NCI-H2196 treated with DMSO at 0.1 percent for 48 hours (cell line): Measurements from ENCODE around the gene SPACA9.

Experiments used
- DNase-seq: peaks from one replicate; lab custom pipeline; 2025; ENCODE audit not compliant: unreplicated experiment; lab: John Stamatoyannopoulos, UW

SPACA9 gene

DNA sequence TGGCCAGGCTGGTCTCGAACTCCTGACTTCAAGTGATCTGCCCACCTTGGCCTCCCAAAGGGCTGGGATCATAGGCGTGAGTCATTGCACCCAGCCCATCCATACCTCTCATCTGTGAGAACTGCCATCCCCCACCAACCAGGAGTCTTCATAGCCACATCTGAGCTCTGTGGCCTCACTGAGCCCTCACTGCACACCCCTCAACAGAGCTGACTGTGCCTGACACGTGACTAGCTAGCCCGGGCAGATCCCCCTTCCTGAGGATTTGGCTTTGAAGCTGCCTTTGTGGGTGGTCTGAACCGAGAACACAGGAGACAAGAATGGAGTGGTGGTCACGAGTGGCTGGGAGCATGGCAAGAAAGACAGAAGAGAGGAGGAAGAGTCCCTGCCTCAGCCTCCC, 16.2 kb upstream of the SPACA9 start:
- no peak for DNase-seq

DNA sequence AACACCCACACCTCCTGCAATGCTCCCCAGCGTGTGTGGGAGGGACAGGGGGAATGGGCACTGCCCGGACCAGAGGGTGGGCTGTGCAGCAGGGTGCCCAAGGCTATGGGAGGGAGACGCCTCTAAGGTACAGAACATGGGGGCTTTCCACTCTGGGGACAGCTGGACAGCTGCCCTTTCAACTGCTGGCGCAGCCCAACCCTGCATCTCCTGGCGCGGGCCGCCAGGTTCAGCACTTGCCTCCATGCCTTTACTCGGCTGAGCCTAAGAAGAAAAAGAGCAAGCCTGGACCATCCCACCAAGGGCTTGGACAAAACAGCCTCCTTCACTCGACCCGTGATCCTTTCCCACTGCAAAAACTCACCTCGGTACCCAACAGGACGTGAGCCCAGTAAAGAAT, 15.6 kb upstream of the SPACA9 start:
- DNase-seq, result no peak

DNA sequence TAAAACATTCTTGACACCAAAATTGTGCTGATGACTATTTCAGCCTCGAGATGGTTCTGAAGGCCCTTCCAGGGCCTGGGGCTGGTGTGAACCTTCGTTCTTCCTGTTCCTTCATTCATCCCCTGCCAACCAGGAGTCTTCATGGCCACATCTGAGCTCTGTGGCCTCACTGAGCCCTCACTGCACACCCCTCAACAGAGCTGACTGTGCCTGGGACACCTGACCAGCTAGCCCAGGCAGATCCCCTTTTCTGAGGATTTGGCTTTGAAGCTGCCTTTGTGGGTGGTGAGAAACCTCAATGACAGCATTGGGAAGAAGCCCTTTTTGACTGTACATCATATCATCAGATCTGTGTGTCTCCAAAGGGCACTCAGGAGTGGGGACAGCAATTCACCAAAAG, 14.4 kb upstream of the SPACA9 start:
- no peak for DNase-seq

DNA sequence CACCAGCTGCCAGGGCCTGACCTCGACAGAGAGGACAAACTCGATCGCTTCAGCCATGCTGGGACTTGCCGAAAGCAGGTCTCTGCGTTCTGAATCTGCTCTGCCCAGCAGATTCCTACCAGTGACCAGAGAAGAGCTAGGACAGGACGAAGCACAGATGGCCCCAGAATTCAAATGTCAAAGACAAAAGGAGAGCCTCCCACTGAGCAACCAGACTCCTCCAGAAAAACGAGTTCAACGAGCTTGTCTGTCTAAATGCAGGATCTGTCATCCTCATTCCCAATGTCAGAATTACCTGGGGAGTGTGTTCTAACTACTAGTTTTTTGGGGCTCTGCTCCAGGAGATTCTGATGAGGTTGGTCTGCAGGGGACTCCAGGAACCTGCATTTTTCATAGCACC, 14.0 kb upstream of the SPACA9 start:
- no peak for DNase-seq

DNA sequence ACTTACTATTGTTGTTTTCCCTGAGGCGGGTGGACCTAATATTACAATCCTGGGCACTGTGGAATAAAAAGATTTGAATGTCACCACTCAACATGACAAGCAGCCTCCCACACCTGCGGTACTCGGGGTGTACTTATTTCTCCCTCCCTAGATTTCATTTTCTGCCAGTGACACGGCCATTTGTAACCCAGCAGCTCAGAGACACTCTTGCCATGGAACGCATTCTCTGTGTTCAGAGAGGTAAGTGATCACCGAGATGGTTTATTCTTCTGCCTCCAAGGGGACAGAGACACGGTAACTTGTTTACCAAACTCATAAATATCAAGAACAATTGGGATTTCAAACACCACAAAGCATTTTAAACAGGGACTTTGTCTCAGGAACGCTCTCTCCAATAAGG, 11.8 kb upstream of the SPACA9 start:
- no peak for DNase-seq

DNA sequence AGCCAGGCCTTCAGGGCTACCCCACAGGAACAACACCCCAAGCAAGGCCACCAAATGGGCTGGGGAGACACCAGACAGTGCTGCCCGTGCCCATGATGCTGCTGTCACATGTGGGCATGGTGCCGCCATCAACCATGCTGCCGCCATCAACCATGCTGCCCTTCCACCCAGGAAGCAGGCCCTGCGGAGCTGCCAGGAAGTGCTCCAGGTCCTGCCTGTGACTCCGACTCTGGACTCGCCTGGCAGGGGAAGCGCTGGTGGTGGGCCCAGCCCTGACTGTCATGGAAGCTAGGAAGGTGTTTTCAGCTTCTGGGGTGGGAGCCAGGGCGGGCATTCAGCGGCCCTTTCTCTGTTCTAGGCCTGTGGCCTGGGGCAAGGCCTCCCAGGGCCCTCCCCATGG, 9.4 kb upstream of the SPACA9 start:
- DNase-seq, result no peak

DNA sequence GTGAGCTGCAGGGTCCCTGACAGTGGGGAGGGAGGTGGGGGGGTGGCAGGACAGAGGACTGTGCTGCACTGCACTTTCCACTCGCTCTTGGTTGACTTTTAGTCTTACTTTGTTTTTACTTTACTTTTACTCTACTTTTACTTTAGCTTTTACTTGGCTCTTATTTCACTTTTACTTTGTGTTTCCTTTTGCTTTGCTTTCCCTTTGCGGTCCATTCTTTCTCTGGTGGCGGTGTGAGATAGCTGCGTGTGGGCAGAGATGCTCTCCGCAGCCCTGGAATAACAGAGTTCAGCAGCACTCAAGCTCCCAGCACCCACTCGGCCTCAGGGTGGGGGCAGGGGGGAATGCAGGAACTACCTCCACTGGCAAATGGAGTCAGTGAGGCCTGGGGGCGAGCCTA, 5.3 kb upstream of the SPACA9 start:
- DNase-seq, result no peak

DNA sequence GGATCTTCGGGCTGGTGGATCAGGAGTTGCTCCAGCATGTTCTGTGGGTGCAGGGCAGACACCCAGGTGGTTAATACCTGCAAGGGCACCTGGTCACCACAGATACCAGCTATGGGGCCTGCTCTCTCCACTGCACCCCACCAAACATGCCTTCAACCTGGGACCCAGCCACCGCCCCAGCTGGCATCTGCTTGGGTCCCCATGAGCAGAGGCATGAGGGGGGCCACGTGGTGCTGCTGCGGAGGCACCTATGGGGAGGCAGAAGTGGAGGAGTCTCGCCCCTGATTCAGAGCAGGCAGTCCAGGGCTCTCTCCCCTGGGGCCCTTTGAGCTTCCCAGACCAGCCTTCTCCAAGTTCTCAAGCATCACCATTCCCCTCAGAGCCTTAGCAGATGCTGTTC, 3.5 kb upstream of the SPACA9 start:
- DNase-seq, result no peak

DNA sequence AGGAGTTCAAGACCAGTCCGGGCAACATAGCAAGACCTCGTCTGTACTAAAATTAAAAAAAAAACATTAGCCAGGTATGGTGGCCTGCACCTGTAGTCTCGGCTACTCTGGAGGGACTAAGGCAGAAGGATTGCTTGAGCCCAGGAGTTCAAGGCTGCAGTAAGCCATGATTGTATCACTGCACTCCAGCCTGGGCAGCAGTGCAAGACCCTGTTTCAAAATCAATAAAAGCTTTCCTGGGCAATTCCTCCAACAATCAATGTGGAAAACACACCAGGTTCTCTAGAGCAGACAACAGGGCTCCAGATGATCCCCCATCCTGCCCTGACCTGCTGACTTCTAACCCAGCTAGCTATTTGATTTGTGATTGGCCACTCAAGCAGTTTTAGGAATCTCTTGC, 1.8 kb upstream of the SPACA9 start:
- no peak for DNase-seq

DNA sequence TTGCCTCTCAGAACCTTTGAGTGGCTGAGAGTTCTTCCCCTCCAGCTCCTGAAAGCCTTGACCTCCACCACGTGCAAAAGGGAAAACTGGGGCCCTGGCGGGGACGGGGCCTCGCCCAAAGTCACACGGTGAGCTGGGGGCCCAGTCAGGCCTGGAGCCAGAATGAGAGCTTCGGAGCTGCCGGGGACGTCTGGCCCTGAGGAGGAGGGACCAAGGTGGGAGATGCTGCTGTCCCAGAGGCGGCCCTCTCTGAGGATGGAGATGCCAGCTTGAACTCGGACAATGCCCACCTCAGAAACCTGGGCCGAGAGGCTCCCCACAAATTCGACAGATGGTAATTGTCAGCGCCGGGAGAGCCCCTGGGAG, 1.3 kb upstream of the SPACA9 start:
- DNase-seq, result no peak

DNA sequence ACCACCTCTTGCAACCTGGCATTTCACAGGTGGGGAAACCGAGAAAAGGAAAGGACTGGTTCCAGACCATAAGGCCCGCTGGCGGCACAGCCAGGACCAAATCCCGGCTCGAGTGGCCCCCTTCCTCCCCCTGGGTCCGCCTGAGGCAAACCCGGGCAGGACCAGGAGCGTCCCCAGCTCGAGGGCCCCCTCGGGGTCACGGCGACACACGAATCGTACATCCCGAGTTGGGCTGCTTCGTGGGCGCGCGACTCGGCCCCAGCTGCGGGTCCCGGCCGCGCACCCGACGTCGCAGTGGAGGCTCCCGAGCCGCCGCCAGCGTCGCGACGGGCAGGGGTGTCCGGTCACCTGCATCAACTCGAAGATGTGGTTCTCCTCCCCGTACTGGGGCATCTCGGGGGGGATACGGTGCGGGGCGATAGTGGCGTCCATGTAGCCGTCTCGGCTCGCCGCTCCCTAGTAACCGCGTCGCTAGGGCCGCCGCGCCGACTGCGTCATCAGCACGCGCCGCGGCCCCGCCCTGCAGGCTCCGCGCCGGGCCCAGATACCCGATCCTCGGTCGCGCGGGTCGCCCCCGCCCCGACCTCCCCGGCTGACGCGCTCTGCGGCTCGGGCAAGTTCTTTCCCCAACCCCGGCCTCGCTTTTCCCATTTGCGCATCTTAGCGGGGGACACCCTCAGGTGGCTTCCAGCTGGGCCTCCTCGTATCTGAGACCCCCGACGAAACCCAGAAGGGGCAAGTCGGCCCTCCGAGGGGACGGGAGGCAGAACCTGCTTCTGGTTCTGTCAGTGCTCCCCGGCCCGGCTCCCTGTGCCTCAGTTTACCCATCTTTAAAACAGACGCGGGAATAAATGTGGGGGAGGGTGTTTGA, 639 bp upstream of the SPACA9 start, which contains the start of gene AK8:
TSS of gene AK8 (minus strand) at position 461 of the 871 bp plus-strand sequence. CDS start at position 432, 29 bp downstream.
- peak; percentile 30 for DNase-seq

DNA sequence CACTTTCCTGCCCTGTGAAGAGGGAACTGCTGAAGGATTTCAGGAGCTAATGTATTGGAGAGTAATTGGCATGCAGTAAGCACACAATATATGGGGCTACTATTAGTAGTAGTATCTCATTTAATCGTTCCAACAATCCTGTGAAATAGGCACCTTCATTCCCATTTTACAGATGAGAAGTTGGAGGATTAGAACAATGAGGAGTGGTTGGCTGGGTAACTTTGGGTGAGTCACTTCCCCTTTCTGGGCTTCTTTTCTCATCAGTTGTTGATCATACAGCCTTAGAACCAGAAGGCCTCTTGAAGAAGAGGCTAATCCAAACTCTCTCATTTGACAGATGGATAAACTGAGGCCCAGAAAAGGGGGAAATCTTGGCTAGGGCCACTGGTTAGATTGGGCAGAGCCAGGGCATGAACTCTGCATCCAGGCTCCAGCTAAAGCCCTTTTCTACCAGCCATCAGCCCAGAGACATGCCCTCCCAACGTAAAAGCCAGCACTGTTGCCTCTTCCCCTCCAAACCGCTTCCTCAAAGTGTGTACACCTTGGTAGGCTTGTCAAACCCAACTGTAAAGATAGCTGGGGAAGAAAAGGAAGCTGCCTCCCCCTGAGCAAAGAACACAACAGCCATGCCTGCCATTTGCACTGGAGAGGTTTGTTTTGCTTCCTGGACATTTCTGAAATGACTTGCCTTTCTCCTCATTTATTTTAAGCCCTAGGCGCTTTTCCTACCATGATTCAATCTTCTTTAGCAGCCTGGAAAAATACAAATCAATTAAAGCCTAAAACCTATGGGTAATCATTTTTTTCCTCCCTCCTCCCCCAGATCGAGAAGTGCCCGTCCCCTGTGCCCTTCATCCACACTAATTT, 992 bp downstream of the SPACA9 start:
- no peak for DNase-seq

DNA sequence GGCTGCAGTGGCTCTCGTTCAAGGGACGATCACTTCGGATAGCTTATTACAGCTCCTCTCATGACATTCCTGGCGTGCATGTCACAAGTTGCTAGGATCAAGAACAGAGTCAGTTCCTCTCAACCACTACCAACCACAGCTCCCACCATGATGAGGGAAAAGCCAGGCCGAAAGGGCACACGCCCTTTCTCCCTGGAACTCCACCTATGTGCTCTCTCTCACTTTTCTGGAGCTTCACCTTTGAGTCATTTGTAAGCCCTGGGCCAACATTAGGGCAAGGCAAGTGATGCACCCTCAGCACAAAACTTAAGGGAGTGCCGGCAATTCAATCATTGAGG, 1.6 kb downstream of the SPACA9 start:
- no peak for DNase-seq

DNA sequence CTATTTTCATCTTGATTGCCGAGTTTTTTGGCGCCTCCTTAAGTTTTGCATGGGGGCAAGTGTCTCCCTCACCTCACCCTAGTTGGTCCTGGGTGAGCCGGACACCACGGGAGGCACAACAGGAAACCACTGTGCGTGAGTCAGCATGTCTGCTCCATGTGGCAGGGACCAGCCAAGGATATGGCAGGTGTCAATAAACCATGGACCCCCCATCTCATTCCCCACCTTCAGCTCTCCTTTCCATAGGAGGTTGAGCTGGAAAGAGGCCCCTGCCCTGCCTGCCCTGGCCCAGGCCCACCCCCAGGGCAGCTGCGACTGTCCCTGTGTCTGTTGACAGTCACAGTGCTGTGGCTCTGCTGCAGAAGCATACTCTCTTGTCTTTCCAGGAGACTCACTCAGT, 3.1 kb downstream of the SPACA9 start:
- no peak for DNase-seq

DNA sequence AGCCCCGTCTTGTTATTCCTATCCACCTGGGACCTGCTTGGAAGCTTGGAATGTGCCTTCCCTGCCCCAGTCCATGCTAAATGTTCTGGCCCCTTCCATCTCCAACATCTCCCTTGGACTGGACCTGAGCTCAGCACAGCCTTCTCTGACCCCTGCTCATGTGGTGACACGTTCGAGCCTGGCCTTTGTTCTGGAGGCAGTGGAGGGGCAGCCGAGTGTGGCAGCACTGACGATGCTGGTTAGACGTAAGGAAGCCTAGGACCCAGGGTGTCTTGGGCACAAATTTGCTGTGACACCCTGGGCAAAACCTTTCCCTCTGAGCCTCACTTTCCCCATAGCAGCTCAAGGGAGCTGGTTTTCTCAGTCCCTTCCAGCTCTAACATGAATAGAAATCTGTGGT, 3.9 kb downstream of the SPACA9 start:
- no peak for DNase-seq

DNA sequence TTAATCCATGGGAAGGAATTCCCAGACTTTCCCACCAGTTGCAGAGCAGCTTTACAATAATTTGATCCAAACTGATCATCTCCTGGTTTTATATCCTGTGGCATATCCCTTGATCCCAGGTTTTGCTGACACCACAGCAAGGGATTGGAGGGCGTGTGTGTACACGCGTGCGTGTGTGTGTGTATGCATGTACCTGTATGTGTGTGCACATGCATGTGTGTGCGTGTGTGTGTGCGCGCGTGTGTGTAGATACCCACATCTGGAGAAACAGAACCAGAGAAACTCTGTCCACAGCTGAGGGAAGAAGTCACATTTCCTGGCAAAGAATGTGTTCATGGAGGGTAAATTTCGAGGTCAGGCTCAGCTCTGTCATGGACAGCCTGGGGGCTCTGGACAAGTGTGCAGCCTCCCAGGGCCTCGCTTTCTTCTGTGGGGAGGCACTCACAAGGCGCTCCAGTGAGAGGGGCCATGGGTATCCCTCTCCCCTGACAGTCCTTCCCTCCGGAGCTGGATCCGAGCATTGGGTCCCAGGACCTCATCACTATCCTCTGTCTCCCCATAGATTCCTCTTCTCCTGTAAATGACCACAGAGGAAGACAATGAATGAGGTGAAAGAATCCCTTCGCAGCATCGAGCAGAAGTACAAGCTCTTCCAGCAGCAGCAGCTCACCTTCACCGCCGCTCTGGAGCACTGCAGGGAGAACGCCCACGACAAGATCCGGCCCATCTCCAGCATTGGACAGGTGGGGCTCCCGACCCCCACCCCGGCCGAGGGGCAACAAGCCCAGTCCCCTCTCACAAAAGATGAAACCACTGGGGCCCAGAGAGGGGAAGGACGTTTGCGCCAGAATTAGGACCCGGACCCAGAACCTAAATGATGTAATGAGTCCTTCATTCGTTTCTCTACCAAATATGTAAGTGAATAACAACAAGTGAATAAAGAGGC, 4.9 kb downstream of the SPACA9 start:
- DNase-seq, result no peak

DNA sequence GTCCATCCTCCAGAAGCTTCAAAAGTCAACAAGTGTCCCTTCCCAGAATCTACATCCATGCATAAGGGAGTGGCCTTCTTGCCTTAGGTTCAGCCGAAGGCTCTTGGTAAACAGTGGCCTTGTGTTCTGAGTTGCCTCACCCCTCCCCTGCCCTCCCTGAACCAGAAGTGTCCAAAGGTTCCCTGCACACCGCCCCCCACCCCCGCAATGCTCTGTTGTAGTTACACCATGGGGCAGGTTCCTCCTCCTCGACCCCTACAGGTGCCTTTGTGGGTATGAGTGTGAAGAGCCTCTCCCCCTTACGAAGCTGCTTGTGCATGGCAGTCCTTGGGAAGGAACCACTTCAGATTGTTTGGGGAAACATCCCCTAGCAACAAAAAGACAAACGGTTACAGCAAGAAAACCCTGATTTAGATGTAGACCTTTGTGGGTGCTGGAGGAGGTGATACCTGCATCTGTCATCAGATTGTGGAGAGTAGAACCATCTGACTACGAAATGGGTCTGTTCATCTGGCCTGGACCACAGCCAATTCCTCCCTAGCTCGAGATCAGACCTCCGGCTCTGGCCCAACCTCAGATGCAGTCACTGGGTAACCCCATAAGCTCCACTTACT, 7.1 kb downstream of the SPACA9 start:
- DNase-seq, result no peak

DNA sequence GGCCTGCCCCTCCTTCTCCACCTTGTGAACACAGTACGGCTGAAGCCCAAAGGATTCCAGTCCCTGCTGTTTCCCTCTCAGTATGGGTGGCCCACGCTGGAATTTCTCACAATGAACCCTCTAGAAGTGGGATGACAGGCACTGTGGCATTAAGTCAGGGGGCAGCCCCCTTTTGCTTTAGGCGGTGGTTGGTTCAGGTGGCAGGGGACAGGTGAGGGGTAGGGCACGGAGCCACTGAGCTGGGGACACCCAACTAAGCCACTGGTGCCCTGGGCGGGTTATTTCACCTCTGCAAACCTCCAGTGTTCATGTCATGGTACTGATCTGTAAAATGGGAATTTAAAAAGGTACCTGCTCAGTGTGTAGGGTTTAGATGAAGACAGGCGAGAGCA, 7.6 kb downstream of the SPACA9 start:
- no peak for DNase-seq

DNA sequence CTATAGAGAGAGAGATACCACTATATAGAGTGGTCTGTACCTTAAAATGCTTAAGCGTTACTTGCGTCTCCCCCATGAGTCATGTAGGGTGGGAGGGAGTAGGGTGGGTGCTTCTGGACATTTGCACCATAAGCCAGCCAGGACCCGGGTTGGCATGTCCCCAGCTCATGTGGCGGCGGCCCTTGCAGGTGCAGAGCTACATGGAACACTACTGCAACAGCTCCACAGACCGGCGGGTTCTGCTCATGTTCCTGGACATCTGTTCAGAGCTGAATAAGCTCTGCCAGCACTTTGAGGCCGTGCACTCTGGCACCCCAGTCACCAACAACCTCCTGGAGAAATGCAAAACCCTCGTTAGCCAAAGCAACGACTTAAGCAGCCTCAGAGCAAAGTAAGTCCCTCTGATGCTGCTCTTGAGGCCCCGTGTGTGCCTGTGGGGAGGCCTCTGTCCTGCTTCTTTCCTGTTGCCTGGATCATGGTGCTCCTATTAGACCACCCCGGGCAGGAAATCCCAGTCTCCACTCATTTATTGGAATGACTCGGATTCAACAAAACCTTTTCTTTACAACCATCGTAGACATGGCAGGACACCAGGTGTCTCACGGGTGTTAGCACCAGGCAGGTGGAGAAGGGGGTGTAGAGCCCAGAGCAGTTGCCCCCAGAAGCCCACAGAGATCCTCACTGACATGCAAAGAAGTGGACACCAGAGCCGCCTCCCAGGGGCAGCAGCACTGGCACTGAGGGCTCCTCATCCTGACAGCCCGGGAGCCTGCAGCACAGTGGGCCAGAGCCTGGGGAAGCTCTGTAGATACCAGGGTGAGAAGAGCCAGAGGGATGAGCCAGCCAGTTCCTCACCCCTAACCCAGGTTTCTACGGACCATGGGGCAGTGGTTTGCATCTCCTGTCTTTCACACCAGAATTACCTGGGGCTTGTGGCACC, 8.8 kb downstream of the SPACA9 start:
- no peak for DNase-seq

DNA sequence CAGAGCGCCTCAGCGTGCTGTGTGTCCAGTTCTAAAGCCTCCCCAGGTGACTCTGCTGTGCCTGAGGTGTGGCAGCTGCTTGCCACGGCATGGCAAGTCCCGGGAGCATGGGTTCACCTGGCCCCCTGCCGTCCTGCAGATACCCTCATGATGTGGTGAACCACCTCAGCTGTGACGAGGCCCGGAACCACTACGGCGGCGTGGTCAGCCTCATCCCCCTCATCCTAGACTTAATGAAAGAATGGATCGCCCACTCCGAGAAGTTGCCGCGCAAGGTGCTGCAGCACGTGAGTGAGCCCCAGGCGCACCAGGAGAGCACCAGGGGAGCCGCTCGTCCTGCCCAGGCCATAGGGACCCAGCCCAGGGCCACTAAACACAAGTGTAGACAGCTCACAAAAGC, 9.5 kb downstream of the SPACA9 start:
- no peak for DNase-seq
